Measurements from ENCODE around the gene ZSCAN21.

The ZSCAN21 gene

DNA sequence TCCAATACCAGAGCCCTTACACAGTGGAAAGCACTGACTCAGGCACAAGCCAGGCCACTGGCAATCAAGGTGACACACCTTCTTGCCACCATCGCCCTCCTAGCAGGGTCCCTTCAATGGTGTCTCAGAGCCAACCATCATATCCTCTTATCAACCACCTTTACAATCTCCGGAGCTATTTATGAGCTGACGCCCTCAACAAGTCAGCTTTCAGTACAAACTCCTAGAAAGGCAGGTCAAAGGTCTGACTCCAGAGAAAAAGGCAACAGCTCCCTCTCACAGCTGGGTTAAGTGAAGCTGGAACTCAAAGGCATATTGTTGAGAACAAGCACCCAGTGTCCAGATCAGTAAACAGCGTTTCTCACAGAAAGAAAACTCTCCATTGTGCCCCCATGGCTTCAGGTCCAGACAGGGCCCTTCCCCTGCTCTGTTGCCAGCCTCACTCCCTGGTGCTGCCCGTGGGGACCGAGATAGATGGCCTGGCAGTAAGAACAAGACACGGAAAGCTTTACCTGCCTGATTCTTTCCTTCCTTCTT, 29.5 kb downstream of the ZSCAN21 start:
- no peak for DNase-seq

DNA sequence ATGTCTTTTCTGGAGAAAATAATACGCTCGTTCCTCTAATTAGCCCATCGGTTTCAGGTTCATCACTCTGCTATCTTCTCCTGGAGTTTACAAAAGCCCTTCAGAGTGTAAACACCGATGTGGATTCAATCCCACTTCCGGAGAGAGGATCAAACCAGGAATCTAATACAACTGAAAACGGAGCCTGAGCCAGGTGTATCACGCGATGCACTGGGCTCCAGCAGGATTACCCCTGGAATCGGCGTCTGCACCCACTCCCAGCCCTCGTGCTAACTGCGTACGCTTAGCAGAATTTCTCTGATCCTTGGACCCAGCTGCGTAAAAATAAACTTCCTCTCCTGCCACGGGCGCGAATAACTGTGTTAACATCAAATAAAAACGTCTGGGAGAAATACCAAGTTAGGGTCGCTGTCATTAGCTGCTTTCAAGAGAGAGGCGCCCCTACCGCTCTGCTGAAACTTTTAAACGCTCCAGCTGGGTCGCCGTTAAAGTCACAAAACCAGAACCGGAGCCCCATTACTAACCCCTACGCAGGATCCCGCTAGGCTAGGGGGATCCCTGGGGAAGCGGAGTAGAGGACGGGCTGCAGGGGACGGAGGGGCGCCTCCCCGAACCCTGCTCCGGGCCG, 31.4 kb downstream of the ZSCAN21 start:
- no peak for DNase-seq

DNA sequence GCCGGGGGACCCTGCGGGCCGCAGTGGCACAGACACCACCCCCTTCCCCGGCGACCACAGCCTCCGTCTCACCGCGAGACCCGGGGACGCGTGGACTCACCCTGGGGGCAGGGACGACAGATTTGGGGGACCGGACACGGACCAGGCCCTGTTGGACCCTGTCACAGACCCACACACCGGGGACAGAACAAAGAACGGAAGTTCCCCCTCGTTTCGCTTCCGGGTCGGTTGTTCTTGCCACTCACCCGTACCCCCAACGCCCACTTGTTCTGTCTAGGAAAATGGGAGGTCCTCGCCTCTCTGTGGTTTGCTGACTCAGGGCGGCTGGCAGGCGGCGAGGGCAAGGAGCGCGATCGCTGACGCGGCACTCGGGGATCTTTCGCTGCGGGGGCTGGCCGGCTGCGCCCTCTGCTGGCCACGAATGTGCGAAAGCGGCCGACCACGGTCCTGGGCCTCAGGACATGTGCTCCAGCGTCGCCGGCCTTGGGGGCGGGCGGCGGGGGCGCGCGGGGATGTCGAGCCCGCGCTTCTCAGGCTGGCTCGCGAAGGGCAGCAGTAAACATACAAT, 32.0 kb downstream of the ZSCAN21 start, which contains the start of gene ZNF3:
TSS of gene ZNF3 (minus strand) at position 189 of the 568 bp plus-strand sequence. CDS start 4,366 bp downstream, outside the sequence.
- DNase-seq, result peak; percentile 99

DNA sequence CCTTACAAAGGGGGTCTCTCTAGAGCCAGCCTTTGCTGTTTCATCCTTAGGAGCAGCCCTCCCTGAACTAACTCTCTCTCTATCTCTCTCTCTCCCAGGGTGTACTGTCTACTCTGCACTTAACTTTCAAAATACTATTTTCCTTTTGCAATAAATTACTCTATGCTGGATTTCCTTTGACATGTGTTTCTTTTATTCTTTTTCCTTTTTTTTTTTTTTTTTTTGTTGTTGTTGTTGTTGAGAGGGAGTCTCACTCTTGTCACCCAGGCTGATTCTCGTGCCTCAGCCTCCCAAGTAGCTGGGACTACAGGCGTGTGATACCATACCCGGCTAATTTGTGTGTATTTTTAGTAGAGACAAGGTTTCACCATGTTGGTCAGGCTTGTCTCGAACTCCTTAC, 33.4 kb downstream of the ZSCAN21 start:
- DNase-seq, result no peak

DNA sequence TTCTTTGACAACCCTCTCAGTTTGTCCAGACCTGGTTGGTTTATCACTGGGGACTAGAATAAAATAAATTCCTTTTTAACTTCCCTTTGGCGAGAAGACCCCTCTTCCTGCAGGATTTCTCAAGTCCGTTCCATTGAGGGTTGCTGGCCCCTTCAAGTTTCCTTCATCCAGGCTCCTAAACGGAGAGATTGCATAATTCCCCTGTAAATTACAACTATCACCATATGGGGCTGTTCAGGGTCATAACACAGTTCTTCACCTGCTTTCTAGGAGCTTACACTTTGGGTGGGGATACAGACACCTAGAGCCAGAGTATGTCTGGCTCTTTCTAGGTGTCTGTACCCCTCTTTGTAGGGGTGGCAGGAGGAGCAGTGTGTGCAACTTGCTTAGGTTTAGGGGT, 35.9 kb downstream of the ZSCAN21 start:
- DNase-seq, result no peak

DNA sequence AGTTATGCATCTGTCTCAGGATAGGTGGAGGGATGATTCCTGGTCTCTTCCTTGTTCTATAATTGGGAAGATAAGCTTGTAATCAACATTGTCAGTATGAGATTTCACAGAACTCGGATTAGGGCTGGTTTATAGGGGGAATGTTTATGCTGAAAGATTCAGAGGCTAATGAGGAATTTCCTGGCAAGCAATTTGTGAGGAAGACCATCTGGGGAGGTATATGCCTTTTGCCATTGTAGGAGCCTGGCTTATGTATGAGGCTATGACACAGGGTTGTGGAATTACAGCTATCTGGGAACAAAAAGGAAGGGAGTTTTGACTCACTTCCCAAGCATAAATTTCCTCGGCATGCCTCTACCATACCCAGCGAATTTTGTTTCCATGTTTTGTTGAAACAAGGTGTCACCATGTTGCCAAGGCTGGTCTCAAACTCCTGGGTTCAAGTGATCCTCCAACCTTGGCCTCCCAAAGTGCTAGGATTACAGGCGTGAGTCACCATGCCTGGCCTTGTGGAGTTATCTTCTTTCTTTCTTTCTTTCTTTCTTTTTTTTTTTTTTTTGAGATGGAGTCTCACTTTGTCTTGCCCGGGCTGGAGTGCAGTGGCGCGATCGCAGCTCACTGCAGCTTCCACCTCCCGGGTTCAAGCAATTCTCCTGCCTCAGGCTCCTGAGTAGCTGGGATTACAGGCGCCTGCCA, 37.6 kb downstream of the ZSCAN21 start:
- DNase-seq, result no peak

DNA sequence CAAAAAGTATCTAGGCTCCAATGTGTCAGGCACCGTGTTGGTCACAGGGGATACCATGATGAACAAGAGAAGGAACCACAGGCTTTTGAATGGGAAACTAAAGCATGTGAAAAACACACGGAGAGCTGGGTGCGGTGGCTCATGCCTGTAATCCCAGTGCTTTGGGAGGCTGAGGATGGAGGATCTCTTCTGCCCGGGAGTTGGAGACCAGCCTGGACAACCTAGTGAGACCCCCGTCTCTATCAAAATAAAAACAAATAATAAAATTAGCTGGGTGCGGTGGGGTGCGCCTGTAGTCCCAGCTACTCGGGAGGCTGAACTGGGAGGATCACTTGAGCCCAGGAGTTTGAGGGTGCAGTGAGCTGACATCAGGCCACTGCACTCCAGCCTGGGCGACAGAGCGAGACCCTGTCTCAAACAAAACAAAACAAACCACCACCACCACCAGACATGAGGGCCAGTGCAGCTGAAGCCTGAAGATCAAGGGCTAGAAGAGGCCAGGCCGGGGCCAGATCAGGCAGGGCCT, 38.6 kb downstream of the ZSCAN21 start:
- no peak for DNase-seq

DNA sequence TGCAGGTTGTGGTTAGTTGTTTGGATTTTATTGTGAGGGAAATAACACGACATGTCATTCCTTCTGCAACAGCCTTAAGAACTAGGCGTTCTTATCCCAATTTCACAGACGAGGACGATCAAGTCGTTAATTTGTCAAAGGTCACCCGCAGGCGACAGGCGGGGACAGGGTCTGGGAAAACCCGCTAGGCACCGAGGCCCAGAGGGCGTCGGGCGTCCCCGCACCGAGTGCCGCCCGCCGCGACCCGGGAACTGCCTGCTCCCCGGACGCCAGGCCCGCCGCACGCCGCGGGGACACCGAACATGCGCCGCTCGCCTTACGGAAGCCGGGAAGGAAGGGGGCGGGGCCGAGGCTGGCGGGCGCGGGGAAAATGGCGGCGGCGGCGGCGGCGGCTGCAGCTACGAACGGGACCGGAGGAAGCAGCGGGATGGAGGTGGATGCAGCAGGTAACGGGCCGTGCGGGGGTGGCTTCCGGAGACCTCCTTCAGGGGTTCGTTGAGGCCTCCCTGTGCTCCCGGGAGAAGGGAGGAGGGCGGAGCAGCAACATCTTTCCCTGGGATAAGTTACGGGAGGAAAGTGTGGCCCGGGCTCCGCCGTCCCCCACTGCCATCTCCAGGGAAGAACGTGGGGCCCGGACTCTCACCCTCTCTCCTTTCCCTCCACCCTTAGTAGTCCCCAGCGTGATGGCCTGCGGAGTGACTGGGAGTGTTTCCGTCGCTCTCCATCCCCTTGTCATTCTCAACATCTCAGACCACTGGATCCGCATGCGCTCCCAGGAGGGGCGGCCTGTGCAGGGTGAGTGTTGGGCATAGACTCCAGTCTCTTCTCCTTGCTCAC, 39.3 kb downstream of the ZSCAN21 start, which contains the start of gene COPS6:
TSS of gene COPS6 (plus strand) at position 349 of the 837 bp plus-strand sequence. CDS start at position 371, 22 bp downstream.
- peak; percentile 97 for DNase-seq

DNA sequence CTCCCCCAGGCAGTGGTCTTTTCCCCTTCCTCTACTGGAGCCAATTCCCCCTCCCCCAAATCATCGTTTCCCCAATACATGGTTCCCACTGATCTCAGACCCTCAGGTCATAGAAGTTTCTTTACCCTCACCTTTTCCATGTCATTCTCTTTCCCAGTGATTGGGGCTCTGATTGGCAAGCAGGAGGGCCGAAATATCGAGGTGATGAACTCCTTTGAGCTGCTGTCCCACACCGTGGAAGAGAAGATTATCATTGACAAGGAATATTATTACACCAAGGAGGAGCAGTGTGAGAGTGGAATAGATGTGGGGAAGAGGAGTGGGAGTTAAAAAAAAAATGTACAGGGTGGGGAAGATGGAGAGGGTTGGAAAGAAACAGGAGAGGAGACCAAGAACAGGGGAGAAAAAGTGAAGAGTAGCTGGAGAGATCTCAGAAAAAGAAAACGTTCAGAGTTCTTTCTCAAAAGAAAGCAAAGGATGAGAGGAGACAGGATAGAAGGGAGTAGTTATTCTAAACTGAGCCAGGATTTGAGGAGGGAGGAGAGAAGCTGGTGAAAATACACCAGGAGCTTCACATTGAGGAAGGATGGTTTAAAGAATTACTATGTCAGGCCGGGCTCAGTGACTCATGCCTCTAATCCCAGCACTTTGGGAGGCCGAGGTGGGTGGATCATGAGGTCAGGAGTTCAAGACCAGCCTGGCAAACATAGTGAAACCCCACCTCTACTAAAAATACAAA, 40.1 kb downstream of the ZSCAN21 start:
- no peak for DNase-seq

DNA sequence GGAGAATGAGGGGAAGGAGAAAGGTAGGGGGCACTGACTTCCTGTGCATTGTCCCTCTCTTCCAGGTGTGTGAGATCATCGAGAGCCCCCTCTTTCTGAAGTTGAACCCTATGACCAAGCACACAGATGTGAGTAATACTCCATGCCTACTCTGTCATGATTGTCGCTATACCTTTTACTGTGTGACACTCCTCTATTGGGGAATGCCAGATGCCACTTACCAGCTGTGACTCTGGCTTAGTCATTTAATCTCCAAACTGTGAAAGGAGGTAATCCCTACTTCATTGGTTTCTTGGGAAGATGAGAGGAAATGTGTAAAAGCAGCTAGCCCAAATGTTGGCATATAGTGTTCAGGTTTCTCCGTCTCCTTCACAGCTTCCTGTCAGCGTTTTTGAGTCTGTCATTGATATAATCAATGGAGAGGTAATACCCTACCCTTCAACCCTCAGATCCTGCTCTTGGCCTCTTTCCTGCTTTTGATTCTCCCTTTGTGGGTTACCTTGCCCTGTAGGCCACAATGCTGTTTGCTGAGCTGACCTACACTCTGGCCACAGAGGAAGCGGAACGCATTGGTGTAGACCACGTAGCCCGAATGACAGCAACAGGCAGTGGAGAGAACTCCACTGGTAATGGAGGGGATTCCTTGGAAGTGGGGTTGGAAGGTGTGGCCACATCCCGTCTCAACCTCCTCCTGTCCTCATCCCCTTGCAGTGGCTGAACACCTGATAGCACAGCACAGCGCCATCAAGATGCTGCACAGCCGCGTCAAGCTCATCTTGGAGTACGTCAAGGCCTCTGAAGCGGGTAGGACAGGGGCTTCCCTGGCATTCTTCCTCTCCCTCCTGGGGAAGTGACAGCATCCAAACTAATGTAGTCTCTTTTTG, 41.2 kb downstream of the ZSCAN21 start:
- peak; percentile 71 for DNase-seq

DNA sequence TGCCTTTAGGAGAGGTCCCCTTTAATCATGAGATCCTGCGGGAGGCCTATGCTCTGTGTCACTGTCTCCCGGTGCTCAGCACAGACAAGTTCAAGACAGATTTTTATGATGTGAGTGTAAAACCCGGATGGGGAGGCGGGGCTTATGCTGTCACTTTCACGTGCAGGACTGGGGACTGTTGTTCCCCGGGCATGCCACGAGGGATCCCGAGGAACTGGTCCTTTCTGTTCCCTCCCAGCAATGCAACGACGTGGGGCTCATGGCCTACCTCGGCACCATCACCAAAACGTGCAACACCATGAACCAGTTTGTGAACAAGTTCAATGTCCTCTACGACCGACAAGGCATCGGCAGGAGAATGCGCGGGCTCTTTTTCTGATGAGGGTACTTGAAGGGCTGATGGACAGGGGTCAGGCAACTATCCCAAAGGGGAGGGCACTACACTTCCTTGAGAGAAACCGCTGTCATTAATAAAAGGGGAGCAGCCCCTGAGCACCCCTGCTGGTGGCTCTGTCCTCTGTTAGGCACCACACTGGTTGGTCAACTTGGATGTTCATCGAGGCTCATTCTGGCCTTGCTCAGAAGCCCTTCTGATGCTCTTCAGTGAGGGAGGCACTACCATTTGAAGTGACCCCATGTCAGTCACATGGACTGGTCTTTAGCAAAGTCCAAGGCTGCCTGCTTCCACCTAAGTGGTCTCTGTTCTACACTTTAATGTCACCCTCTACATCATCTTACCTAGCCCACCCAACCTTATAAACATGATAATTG, 42.0 kb downstream of the ZSCAN21 start:
- peak; percentile 76 for DNase-seq

DNA sequence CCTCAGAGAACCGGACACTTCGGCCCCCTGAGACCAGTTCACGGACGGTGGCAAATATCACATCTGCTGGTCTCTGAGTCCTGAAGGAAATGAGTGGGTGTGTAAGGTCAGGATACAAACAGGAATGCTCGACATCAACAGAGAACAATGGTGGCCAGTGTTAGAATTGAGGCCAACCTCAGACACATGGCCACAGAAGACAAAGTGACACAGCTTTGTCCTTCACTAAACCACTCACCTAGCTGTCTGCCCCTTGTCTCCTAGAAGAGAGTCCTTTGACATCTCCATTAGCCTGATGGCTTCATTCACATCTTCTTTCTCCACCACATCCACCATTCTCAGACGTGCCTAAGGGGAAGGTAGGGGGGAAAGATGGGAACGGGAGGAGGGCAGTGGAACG, 43.5 kb downstream of the ZSCAN21 start:
- DNase-seq, result no peak

DNA sequence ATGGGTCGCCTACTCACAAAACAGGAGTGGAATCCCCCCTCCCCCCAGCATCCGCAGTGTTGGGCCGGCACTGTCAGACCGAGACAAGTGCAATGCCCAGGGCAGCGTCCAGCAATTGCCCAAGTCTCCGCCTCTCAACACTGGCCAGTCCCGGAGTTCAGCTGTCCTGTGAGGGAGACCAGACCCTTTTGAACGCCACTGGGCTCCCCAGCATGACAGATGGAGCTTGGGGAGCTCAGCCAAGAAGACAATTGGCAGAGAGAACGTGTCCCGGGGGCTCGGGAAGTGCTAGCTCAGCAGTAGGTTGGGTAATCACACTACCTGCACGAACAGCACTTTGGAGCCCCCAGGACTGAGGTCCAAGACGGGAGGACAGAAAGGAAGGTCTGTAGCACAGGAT, 43.9 kb downstream of the ZSCAN21 start:
- no peak for DNase-seq

DNA sequence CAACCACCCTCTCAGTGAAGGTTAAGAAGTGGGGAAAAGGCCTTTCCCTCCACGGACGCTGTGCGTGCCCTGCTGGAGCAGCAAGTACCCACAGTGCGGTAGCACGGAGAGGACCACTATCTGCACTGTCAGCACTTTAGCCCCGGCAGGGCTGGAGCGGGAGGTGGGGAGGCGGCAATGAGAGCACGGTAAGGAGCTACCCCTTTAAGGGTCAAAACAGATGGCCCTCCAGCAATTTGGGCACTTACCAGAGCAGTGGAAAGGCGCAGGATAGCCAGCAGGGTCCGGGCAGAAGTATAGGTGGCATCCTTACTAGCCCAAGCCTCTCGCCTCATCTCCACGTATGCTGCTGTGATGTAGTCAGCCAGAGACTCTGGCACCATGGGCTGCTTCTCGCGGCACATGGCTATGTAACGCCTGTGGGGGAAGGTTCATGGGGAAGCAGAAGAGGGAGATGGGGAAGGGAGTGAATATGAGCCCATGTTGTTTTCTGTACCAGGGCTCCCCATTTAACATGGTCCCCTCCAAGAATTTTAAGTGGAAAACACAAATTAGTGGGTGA, 44.4 kb downstream of the ZSCAN21 start:
- DNase-seq, result no peak

DNA sequence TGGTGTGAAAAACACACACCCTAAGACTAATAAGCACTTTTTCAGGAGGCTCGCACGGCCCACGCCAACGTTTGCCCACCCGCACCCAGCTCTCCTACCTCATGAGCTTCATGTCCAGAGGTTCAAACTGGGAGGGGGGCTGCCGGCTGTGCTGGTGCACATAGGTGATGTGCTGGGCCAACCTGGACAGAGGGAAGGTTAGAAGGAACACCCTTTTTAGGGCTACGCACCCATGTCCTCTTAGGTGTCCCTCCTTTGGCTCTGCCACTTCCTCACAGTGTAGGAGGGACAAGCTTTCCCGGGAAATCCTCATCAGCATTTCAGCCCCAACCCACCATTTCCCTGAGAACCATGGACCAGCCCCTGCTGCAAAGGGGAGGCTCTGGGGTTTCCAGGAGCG, 45.7 kb downstream of the ZSCAN21 start:
- no peak for DNase-seq

DNA sequence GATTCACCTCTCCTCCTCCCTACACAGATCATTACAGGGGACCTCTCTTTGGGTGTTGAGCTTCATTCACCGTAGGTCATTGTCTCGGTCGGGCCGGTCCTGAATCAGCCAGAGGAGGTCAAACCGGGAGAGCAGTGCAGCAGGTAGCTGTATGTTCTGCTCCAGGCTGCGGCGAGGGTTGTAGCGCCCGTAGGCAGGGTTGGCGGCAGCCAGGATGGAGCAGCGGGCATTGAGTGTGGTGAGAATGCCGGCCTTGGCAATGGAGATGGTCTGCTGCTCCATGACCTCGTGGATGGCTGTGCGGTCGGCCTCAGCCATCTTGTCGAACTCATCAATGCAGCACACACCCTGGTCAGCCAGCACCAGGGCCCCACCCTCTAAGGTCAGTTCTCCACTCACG, 46.1 kb downstream of the ZSCAN21 start:
- DNase-seq, result no peak

DNA sequence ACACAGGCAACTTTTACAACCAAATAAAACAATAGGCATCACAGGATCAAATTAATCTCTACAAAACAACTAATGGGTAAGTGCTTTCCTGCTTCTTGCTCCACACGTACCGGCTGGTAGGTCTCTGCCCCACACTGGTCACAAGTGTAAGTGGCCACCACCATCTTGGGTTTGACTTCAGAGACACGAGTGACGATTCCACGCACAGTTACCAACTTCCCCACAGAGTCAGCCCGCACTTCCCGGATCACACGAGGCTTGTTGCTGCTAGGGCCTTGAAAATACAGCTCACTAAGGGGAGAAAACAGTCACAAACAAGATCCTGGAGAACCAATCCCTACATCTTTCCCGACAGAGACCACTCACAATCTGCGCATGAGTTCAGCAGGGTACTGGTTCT, 49.3 kb downstream of the ZSCAN21 start:
- DNase-seq, result no peak

DNA sequence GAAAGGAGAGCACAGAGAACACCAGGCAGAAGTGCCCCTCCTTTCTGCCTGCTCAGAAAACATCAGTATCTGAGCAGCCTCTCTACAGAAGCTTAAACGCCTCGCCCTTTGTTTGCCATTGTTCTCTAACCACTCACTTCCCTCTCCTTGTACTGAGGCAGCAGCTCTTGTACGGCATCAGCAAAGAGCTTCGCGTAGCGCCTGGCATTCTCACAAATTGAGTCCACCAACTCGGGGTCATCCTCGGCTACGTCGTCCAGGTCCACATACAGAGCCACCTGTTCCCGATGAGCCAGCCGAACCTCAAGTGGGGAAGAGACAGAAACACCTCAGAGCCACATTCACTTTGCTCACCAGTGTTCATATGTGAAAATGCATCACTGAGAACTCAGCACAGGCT, 49.9 kb downstream of the ZSCAN21 start:
- DNase-seq, result no peak

DNA sequence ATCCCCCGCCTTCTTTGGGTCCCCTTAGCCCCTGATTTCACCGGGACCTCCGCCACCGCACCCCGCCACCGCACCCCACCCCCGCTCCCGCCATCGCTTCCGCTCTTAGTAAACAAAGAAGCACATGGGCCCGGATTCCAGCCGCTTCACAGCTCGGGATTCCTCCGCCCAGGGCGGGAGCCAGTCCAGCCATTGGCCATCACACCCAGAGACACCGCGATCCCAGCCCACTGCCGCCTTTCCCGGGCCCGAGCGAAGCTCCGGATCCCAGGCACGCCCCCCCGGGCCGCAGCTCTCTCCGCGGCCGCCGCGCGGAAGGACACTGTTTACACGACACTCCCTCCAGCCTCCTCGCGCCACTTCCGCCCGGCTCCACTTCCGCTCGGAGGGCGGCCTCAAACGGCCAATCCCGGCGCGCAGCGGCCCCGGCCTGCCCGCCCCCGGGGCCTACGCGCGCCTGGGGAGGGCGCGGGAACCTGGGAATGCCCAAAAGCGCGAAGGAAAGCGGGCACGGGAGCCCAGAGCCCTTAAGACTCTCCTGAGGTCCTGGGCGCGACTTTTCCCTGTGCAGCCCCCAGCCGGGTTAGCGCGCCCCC, 50.9 kb downstream of the ZSCAN21 start:
- peak; percentile 93 for DNase-seq

Measured in activated CD8-positive, alpha-beta memory T cell treated with anti-CD3 and anti-CD28 coated beads, Interleukin-2, amount 50 U/mL, for 48 hours (primary cell).